OCI-LY3 (cell line): ENCODE results near the gene GPATCH1.

Experiments
- CTCF ChIP-seq: fragments of 200-600, 300-600 bp; sonication (generic); IDR thresholded peaks from 2 replicates; pipeline ENCODE4 v1.5.1; 2014; ENCODE audit warnings: antibody characterized with exemption, low read length, low read depth
- EZH2phosphoT487 ChIP-seq: fragments of 200-600 bp; shearing (Covaris generic); IDR thresholded peaks from 2 replicates; pipeline ENCODE4 v1.6.1; 2018; ENCODE audit warnings: antibody characterized with exemption, mixed run types, low read depth

GRCh38 chr19:33064458-33064791 is 16.6 kb upstream of the GPATCH1 start:
- TF ChIP-seq CTCF (no peak), EZH2phosphoT487 (no peak)
